HepG2 (cell line): ENCODE data around the gene KISS1R. TPM values are rescaled to one million over a fixed set of nuclear protein-coding genes. Genes with fewer than 3 reads are reported as not detected.

Experiments used
- ATAC-seq: fragments of 200-7000 bp; cut with Tn5 transposase; 3 replicates; pipeline ENCODE4 v1.9.1; 2020; ENCODE audit warnings: mild to moderate bottlenecking, moderate library complexity
- BruUV-seq: library from RNA; stranded (reverse); fragments of 400-500 nt; replicated peaks from 2 replicates; lab custom pipeline; 2021; lab: Mats Ljungman, UMichigan
- CTCF ChIA-PET: fragments of 300-600 bp; formaldehyde crosslinking; extraction: SDS; loops from one replicate; lab custom pipeline; 2021; ENCODE audit warnings: low total read pairs, inconsistent platforms, low intra/inter-chr PET ratio; lab: Yijun Ruan, JAX
- POLR2A ChIA-PET: fragments of 350-600 bp; sonication (Branson Sonifier 250); formaldehyde crosslinking; loops from one replicate; lab custom pipeline; 2020; ENCODE audit warnings: antibody characterized with exemption, inconsistent platforms; lab: Yijun Ruan, JAX
- DNase-seq: peaks from one replicate; pipeline ENCODE4 v3.0.0-alpha.2; 2015; ENCODE audit warnings: low spot score
- FAIRE-seq: peaks from 3 replicates; lab custom pipeline; 2011; peaks lifted over from hg19 to GRCh38; lab: Jason Lieb, UNC
- H2AFZ ChIP-seq: one replicate; pipeline ENCODE4 v1.6.1; 2011; ENCODE audit warnings: low read length, inconsistent platforms
- H3K27ac ChIP-seq: fragments of 300-600 bp; 3 replicates; pipeline ENCODE4 v1.8.0; 2011; ENCODE audit warnings: mixed run types, mild to moderate bottlenecking, mixed read lengths, low read length, inconsistent platforms; ENCODE audit not compliant: insufficient read depth; ENCODE audit errors: extremely low read length
- H3K27me3 ChIP-seq, 2 experiments: fragments of 200-600 bp in 1 of 2; 2 replicates in 1 of 2; 3 replicates in 1 of 2; pipeline versions ENCODE4 v1.6.0 to v1.8.0; 2011; ENCODE audit warnings: low read length in 2 of 2, mild to moderate bottlenecking in 2 of 2, moderate library complexity in 2 of 2, inconsistent platforms in 1 of 2; ENCODE audit not compliant: insufficient read depth in 2 of 2, control insufficient read depth in 1 of 2
- H3K36me3 ChIP-seq, 2 experiments: fragments of 200-600 bp in 1 of 2; replicated peaks in 1 of 2; 2 replicates in 1 of 2; 3 replicates in 1 of 2; pipeline versions ENCODE4 v1.5.1 to v1.8.0; 2011; ENCODE audit warnings: low read length in 2 of 2, inconsistent platforms in 1 of 2; ENCODE audit not compliant: insufficient read depth in 2 of 2, control insufficient read depth in 1 of 2
- H3K4me1 ChIP-seq: 2 replicates; pipeline ENCODE4 v1.5.1; 2012; ENCODE audit warnings: low read length, inconsistent platforms; ENCODE audit not compliant: insufficient read depth
- H3K4me2 ChIP-seq: 2 replicates; pipeline ENCODE4 v1.6.0; 2011; ENCODE audit warnings: low read depth, low read length, inconsistent platforms
- H3K4me3 ChIP-seq, 3 experiments: fragments of 200-600 bp in 1 of 3; sonication (generic), shearing (Covaris generic) in 1 of 3; replicated peaks in 1 of 3; 2 replicates each; pipeline ENCODE4 v1.5.1; 2011 to 2016; ENCODE audit warnings: low read length in 3 of 3, inconsistent platforms in 2 of 3, low read depth in 2 of 3, mild to moderate bottlenecking in 2 of 3, control low read depth in 1 of 3, mixed read lengths in 1 of 3; ENCODE audit not compliant: insufficient read depth in 1 of 3
- H3K79me2 ChIP-seq: one replicate; pipeline ENCODE4 v1.6.1; 2011; ENCODE audit warnings: low read length, inconsistent platforms; ENCODE audit not compliant: insufficient read depth
- H3K9ac ChIP-seq: 2 replicates; pipeline ENCODE4 v1.6.0; 2011; ENCODE audit warnings: mild to moderate bottlenecking, low read depth, low read length, inconsistent platforms; ENCODE audit not compliant: insufficient read depth
- H3K9me3 ChIP-seq: 2 replicates; pipeline ENCODE4 v1.5.1; 2012; ENCODE audit warnings: mild to moderate bottlenecking, low read length
- H4K20me1 ChIP-seq: 2 replicates; pipeline ENCODE4 v1.6.0; 2011; ENCODE audit warnings: inconsistent platforms, mild to moderate bottlenecking, low read length, moderate library complexity; ENCODE audit not compliant: insufficient read depth
- AGO2 ChIP-seq: fragments of 200-400 bp; formaldehyde crosslinking; optimal IDR thresholded peaks from 2 replicates; pipeline ENCODE3; 2017; ENCODE audit warnings: mild to moderate bottlenecking, low read depth, low read length, moderate library complexity
- E2F2 ChIP-seq: sonication (generic); formaldehyde crosslinking; IDR thresholded peaks from 2 replicates; pipeline ENCODE4 v1.4.0; 2020; ENCODE audit warnings: missing genetic modification reagents, borderline replicate concordance
- HINFP ChIP-seq: sonication (generic); formaldehyde crosslinking; IDR thresholded peaks from 2 replicates; pipeline ENCODE4 v1.4.0; 2020; ENCODE audit warnings: low read depth, mild to moderate bottlenecking, missing genetic modification reagents
- KDM5A ChIP-seq: fragments of 200-600 bp; sonication (generic); IDR thresholded peaks from 2 replicates; pipeline ENCODE4 v1.7.0; 2018; ENCODE audit warnings: antibody characterized with exemption, mild to moderate bottlenecking, low read length, borderline replicate concordance
- POGK ChIP-seq: sonication (generic); formaldehyde crosslinking; conservative IDR thresholded peaks from 2 replicates; pipeline ENCODE4 v1.8.0; 2022; ENCODE audit warnings: mild to moderate bottlenecking, moderate library complexity, missing genetic modification reagents
- RARG ChIP-seq: sonication (generic); formaldehyde crosslinking; IDR thresholded peaks from 2 replicates; pipeline ENCODE4 v1.4.0; 2020; ENCODE audit warnings: low read depth, mild to moderate bottlenecking, missing genetic modification reagents
- TOE1 ChIP-seq: sonication (generic); formaldehyde crosslinking; IDR thresholded peaks from 2 replicates; pipeline ENCODE4 v1.4.0; 2020; ENCODE audit warnings: mild to moderate bottlenecking, missing genetic modification reagents
- ZBTB10 ChIP-seq: sonication (generic); formaldehyde crosslinking; IDR thresholded peaks from 2 replicates; pipeline ENCODE4 v1.4.0; 2020; ENCODE audit warnings: missing genetic modification reagents, borderline replicate concordance
- ZBTB7B ChIP-seq: sonication (generic); formaldehyde crosslinking; IDR thresholded peaks from 2 replicates; pipeline ENCODE4 v1.4.0; 2020; ENCODE audit warnings: missing genetic modification reagents
- ZNF329 ChIP-seq: sonication (generic); formaldehyde crosslinking; IDR thresholded peaks from 2 replicates; pipeline ENCODE4 v1.9.0; 2021; ENCODE audit warnings: low read depth, mild to moderate bottlenecking, missing genetic modification reagents
- ZNF503 ChIP-seq: sonication (generic); formaldehyde crosslinking; IDR thresholded peaks from 2 replicates; pipeline ENCODE4 v1.4.0; 2020; ENCODE audit warnings: missing genetic modification reagents
- WGBS: methylation state at CpG from one replicate; pipeline ENCODE4 v1.1.6; 2017; ENCODE audit warnings: low lambda C conversion rate; 5-methylcytosine and 5-hydroxymethylcytosine counted together
- in situ Hi-C: cut with HindIII; loops from 2 replicates; pipeline ENCODE4 v1.10.0; 2017; ENCODE audit warnings: low pct_unique_long_range_greater_than_20kb; ENCODE audit not compliant: extremely low pct_ligation_motif_present
- intact Hi-C: fragments of 100-400 bp; cut with micrococcal nuclease; formaldehyde crosslinking; loops from one replicate; pipeline ENCODE4 v1.10.0; 2022; ENCODE audit not compliant: unreplicated experiment
- polyA plus RNA-seq, 8 experiments: library from polyadenylated mRNA; depleted of rRNA in 3 of 8; stranded (reverse) in 7 of 8; unstranded in 1 of 8; fragments of >200 nt; fragmentation: Illumina TruSeq in 4 of 8; extraction: Trizol in 4 of 8; gene quantifications; 2 replicates each; pipeline versions ENCODE4 v1.2.1 to v1.2.3, GENCODE V29; 2011 to 2016; ENCODE audit warnings: low read depth in 4 of 8, missing spikeins in 1 of 8, mixed read lengths in 1 of 8; ENCODE audit not compliant: insufficient read depth in 1 of 8
- total RNA-seq, 5 experiments: library from RNA; depleted of rRNA; stranded (reverse); fragments of >200 nt; fragmentation: Illumina TruSeq; extraction: Trizol; gene quantifications; 2 replicates each; pipeline ENCODE4 v1.2.3, GENCODE V29; 2016; ENCODE audit warnings: low read depth in 1 of 5

Gene KISS1R
- total and polyA plus RNA-seq, 2 of the 13 experiments (the other 11 are each of a cell fraction or from before 2014, with no cell fraction given) = 1.1 to 10.2 TPM

- H3K36me3 ChIP-seq = peaks cover 6 to 21% of the 10 kb centered on the region in 2 experiments; a peak in 4 of 5 replicates
- WGBS = 0% methylated on average over 8 of the region's 21 CpGs
- H4K20me1 ChIP-seq = peaks cover 10% of the 10 kb centered on the region; the same call in 1 of the 2 replicates
- in situ Hi-C loops (loop anchor here (5.0 kb wide), 1 partner anchor 36 kb away; no protein-coding TSS in a partner anchor), intact Hi-C loops (loop anchor here (10.0 kb wide), 1 partner anchor 261 kb away; the partner anchor contains the start of gene RNF126)
- H3K9ac ChIP-seq = peak overlapping the region; percentile 98
- no peaks in the 10 kb centered on the region for H3K27me3 ChIP-seq
- TF ChIP-seq ZBTB10 = 0 out of 2 replicates have a peak, but pooled peaks have one; percentile 19
- TF ChIP-seq ZNF329 = no peak
- TF ChIP-seq ZNF503 = no peak
- TF ChIP-seq TOE1 (CRISPR knock-in tag) = no peak
- TF ChIP-seq E2F2 (CRISPR knock-in tag) = no peak
- peak; percentile 94 for TF ChIP-seq AGO2
- TF ChIP-seq HINFP = no peak
- peak; percentile 4; the same call in 1 of the 2 replicates for TF ChIP-seq KDM5A
- TF ChIP-seq ZBTB7B (CRISPR knock-in tag) = 0 out of 2 replicates have a peak, but pooled peaks have one; percentile 0
- no peak for TF ChIP-seq RARG (CRISPR knock-in tag)
- 0 out of 2 replicates have a peak, but pooled peaks have one; percentile 16 for TF ChIP-seq POGK (CRISPR knock-in tag)
- H3K4me1 ChIP-seq = peaks cover 50% of the 10 kb centered on the region
- TSS peak; percentile 85 for BruUV-seq
- H3K4me3 ChIP-seq = peak overlapping the region; percentile 88 to 98 (median 96)
- ChIA-PET CTCF (interaction anchor here (3.5 kb wide), 1 partner anchor 57 kb away, joined by 14 read pairs; the partner anchor contains the start of gene WDR18), POLR2A (interaction anchor here (1.3 to 2.2 kb wide), 4 partner anchors 10 to 58 kb away, joined by 3 to 42 read pairs (median 10); partner anchors contain the start of gene WDR18)
- no peaks in the 10 kb centered on the region for H3K9me3 ChIP-seq
- H3K27ac ChIP-seq = peak overlapping the region; percentile 92
- no peak for DNase-seq
- FAIRE-seq = no peak
- H3K4me2 ChIP-seq = peak overlapping the region; percentile 32
- ATAC-seq = no peak
- H2AFZ ChIP-seq = no peak overlapping the region
- peaks cover 53% of the 10 kb centered on the region for H3K79me2 ChIP-seq
Observed at GRCh38 chr19:926323-926588, 9.1 kb downstream of the KISS1R start.
